ENCODE measurements around the gene OR10H3. TPM values are rescaled to one million over a fixed set of nuclear protein-coding genes. Genes with fewer than 3 reads are reported as not detected.

The OR10H3 gene
- total and polyA plus RNA-seq, 2 of the 8 experiments (the other 6 are each of a cell fraction or from before 2014, with no cell fraction given): not detected

DNA sequence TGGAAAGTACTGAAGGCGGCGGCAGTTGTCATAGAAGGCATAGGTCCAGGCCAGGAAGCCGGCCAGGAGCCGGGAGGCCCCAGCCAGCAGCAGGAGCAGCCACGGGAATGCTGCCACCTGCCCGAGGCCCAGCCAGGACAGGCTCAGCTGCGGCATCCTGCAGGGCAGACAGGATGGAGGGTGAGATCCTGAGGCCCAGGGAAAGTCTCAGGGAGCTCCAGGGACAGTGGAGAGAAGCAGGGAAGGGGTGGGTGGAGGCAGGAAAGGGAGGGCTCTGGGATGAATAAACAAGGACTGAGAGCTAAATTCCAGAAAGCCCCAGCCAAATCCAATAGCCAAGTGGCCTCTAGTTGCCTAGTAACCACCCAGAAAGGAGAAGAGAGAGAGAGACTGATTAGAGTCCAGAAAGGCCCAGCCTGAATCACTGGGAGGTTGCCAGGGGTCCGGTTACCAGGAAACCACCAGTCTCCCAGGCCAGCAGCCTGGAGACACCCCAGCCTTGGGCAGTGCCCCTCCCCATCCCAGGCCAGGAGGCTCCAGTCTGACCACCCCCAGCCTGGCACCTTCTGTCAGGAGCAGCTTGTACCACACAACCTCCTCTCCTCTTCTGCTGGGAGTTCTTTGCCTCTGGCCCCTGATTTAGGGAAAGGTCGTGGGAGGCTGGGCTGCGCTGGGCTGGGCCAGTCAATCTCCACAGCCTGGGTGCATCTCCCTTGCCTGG lies 42.1 kb downstream of the OR10H3 start (continued):
- no peak for TF ChIP-seq CTCF (IDR thresholded peaks at IDR 0.05; ENCODE audit: control extremely low read depth in 1 of 3, insufficient read depth in 1 of 3, low read depth in 1 of 3, low read length in 3 of 3)
- TF ChIP-seq POLR2A (IDR thresholded peaks at IDR 0.05; ENCODE audit: control extremely low read depth in 1 of 2, low read depth in 2 of 2, low read length in 2 of 2): no peak
- TF ChIP-seq BCL11A (IDR thresholded peaks at IDR 0.05; ENCODE audit: low read depth in 2 of 2, low read length in 2 of 2): no peak
